NCI-H1930 (cell line): Measurements from ENCODE around the gene KCNIP3.
"Not testable (repeated sequence)": the region's sequence is repeated elsewhere in the genome, so short reads cannot be mapped to it uniquely, and the experiment has no call there.

ENCODE experiments used
- DNase-seq, 2 experiments: peaks; one replicate each; lab custom pipeline; 2025; lab: John Stamatoyannopoulos, UW

KCNIP3 gene

DNA sequence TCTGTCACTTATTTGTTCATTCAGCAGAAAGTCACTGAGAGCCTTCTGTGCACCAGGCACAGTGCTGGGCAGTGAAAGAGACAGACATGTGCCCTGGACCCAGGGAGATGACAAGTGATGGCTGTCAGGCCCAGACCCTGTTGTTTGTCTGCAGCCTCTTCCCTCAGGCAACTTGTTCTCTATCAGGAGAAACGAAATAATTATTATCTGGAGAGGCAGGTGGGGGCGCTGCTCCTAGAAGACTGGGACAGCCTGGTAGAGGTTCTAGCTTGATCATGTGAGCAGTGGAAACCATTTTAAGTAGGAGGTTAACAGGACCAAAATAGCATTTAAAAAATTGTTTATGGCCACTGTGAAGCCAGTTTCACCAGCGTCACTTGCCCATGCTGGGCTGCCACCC lies 107.5 kb downstream of the KCNIP3 start:
- not testable (repeated sequence) for DNase-seq

DNA sequence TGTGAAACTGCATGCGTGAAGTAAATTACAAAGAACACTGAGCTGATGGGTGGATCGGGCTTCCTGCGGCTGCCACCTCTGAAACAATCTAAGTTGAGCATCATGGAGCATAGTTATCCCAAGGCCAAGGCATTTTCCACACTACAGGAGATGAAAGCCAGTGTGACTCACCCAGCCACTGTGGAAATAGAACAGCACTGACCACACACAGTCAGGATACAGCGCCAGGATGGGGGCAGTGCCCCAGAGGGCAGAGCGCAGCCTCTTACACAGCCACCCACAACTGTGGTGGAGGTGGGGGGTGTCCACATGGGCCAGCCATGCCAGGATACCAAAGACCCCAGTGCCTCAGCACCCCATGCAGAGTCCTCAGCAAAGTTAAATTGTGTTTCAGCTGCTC lies 114.1 kb downstream of the KCNIP3 start:
- DNase-seq: not testable (repeated sequence)

DNA sequence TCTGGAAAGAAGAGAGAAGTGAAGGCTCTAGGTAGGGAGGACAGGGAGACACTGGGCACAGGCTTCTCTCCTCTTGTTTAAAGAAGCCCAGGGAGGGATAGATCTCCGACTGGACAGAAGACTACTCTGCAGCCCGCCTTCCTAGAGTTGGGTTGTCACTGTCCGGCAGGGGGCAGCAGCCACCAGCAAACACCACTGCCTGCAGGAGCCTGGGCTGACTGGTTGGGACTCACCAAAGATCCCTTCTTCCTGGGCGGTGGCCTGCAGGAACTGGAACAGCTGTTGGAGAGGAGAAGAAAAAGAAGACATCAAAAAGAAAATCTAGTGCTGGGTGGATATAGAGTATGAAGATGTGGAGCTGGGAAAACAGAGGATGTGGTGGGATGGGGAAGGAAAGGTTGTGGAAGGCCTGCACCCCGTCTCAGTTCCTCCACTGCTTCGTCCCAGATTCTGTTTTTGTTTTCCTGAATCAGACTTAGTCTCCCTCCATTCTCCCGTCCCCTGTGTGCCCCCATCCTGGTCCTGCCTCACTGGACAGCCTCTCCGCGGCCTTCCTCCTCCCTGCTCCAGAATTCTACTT lies 117.0 kb downstream of the KCNIP3 start:
- peak in 1 of 2 experiments; percentile 45 for DNase-seq

DNA sequence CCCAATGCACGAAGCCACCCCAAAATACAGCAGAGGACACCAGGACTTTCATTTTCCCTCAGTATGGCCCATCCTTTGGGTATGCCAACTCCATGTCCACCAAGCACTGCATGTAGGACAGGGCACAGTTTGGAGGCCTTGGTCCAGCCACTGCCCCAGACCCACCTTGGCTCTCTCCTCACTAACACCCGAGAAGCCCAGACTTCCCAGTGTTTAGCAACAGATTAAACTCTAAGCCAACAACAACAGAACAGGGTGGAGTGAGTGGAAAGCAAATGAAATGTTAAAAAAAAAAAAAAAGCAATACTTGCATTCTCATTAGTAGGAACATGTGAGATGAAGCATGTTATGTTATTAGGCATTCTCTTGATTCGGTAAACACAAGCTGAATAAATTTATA lies 118.0 kb downstream of the KCNIP3 start:
- DNase-seq: not testable (repeated sequence)

DNA sequence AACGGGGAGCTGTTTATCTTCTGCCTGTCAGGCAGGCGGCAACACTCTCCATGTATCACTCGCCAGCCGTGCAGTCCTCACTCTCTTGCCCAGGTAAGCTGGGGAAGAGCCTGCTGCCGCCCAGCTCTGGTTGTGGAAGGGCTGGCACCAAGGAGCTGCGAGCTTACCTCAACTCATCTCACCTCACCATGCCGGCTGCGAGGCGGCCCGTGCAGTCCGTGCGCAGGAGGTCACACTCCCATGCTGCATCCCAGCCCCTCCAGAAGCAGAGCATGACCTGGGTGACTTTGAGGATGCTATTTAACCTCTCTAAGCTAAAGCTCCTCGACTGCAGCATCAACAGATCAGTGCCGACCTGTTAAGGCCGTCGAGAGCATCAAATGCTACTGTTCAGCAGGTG lies 118.4 kb downstream of the KCNIP3 start:
- DNase-seq: not testable (repeated sequence)

DNA sequence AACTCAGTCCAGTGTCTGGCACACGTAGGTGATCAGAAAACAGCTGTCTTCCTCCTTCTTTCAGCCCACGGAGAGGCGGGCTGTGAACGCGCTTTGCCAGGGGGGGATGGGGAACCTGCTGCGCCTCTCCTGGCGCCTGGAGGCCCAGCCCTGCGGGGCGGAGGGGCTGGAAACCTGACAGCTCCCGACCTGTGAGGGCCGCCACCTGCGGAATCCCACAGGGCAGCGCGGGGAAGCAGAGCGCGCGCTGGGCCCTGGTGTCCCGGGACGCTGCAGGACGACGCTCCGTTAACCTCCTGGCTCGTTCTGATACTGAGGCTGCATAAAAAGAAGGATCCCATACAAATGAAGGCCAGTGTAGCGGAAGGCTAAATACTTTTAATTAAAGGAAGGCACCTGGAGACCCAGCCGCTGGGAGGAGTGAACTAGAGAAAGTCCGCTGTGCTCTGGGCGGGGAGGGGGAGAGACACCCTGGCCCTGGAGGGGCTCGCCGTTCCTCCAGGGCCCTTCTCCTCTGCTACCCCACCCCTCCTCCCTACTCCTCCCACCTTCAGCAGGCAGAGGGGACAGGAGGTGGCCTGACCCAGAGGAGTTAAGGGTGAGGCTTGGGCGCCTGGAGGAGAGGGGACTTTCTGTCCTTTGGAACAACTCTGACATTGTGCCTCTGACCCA lies 130.2 kb downstream of the KCNIP3 start:
- not testable (repeated sequence) for DNase-seq

DNA sequence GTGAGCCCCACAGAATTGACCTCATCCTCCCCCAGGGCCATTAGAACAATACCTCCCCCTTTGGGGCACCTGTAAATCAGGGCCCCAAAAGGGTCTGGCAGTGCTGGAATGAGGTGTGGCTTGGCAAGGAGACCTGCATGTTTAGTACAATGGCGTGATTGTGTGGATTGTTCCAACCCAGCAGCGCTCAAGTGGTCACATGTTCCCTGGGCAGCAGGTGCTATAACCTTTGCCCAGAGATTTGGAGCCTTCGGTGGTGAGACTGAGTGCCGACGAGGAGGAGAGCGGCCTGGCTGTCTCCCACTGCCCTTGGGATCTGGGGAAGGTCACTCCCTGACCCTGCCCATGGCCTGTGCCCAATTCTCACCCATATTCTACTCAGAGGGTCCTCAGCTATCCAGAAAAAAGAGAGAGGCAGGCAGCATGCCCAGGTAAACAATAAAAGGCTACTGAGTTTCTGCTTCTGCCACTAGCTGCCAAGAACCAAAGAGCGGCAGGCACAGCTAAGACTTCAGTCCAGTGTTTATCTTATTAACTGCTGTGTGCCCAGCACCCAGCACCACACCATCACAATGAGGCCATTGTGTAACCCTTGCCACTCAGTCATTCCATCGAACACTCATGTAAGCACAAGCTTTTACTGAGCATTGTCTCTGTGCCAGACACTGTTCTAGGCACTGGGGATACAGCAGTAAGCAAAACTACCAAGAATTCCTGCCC lies 132.8 kb downstream of the KCNIP3 start:
- not testable (repeated sequence) for DNase-seq

DNA sequence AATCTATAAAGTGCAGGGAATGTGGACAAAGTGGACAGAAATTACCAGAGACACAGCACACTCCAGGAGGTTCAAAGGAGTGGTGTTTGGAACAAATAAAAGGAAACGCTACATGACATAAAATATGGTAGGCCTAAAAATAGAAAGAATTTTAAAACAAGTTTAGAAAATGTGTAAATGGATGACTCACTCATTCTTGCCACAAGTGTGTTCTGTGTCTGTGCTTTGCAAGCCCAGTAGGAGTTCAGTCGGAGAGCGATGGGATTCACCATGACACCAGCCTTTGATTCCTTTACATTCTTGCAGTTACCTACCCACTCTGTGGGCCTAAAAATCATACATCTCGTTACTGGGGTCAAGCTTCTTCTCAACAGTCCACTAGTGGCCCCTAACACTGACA lies 136.2 kb downstream of the KCNIP3 start:
- DNase-seq: not testable (repeated sequence)

DNA sequence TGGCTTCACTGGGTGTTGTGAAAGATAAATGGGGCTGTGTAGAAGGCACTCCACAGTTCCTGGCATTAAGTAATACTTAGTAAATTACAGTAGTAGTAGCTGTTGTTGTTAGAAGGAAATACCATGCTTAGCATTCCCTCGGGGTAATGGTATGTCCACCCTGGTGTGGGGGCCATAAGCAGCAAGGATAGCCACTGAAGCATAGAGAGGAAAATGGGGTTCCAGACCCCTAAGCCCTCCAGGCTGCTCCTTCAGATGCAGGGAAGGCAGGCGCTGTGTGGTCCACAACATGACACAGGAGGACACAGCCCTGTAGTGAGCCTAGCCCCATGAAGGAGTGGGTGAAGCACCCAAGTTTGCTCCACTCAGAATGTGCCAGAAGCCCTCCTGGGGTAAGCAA lies 136.8 kb downstream of the KCNIP3 start:
- DNase-seq: not testable (repeated sequence)

DNA sequence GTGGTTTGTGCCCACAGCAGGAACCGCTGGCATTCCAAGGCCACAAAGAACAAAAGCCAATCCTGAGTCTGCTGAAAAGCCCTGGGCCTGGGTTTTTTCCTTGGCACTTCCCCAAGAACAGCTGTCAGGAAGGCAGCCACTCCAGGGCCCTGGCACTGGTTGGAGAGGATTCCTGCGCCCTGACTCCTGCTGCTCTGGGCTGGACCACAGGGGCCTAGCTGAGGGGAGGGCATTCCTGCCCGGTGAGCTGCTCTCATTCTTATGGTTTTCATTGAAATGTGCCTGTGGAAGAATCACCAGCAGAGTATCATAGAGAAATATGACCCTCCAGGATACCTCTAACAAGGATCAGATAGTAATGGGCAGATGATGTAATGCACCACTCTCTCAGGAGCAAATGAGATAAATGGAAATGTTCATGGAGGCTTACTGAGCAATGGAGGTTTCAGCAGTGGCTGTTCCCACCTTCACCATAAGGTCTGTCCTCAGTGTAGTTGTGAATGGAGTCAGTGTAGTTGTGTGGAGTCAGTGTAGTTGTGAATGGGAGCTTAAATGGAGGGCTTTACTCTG lies 137.4 kb downstream of the KCNIP3 start:
- not testable (repeated sequence) for DNase-seq

DNA sequence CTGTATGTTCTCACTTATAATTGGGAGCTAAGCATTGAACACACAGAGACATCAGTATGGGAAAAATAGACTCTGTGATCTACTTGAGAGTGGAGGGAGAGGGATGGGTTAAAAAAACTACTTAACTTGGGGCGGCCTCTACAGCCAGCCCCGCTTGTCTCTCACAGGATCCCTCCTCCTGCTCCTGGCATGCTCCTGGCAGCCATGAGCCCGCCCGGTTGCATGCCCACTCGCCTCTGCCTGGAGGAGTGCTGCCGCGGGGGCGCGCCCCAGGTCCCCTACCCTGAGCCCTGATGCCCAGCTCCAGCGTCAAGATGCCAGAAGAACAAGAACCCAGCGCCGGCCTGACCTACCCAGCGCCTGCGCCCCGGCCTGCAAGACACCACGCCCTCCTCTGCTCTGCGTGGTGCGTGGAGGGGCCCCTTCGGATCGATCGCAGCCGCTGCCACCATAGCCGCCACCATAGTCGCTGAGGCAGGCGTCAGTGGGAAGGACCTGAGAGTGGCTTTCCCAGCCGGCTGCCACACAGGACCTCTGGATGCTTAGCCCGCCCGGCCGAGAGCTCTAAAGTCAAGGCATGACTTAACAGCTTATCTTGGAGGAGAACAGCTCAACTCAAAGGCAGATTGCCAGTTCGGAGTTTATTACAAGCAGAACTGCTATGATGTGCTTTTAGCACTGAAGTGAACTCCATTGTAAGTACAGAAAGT lies 138.2 kb downstream of the KCNIP3 start:
- not testable (repeated sequence) for DNase-seq
